A673 (cell line): ENCODE measurements around the gene INPP5A.

Experiments used
- CTCF ChIP-seq: fragments of 300-800, 200-600 bp; sonication (generic); conservative IDR thresholded peaks from 2 replicates; pipeline ENCODE4 v1.5.1; 2017; ENCODE audit warnings: low read depth, mild to moderate bottlenecking, antibody characterized with exemption, low read length, moderate library complexity, mixed read lengths
- EZH2 ChIP-seq: fragments of 200-600 bp; sonication (generic); IDR thresholded peaks from 2 replicates; pipeline ENCODE4 v1.6.1; 2017; ENCODE audit warnings: borderline replicate concordance, low read depth, mild to moderate bottlenecking, mixed read lengths, antibody characterized with exemption, low read length; ENCODE audit not compliant: poor library complexity, severe bottlenecking

DNA sequence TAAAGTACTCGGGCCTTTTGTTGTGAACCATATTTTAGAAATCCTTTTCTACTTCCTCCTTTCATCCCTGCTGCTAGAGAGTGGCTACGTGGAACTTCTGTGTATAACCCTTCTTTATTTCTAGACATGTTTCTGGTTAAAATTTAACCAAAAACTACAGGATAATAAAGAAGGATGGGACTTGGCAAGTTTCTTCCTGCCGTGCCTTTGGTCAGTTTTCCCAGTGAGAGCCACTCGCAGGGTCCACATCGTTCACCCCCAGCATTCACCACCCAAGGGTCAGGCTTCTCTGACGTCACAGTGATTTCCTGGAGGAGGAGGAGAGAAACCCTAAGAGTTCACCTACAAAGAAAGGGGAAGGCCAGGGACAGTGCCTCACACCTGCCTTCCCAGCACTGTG is 203.0 kb downstream of the INPP5A start:
- TF ChIP-seq CTCF: no peak
- TF ChIP-seq EZH2: no peak
